Stimulated activated CD8-positive, alpha-beta memory T cell treated with anti-CD3 and anti-CD28 coated beads, Interleukin-7, amount 100 ng/mL, for 48 hours (primary cell): ENCODE data around the gene MEGF11.

Experiments used
- DNase-seq, 2 donors: peaks; one replicate each; pipeline ENCODE4 v3.0.0-alpha.2; 2020; ENCODE audit warnings: low read depth in 1 of 2; ENCODE audit errors: extremely low read depth in 1 of 2

The MEGF11 gene

DNA sequence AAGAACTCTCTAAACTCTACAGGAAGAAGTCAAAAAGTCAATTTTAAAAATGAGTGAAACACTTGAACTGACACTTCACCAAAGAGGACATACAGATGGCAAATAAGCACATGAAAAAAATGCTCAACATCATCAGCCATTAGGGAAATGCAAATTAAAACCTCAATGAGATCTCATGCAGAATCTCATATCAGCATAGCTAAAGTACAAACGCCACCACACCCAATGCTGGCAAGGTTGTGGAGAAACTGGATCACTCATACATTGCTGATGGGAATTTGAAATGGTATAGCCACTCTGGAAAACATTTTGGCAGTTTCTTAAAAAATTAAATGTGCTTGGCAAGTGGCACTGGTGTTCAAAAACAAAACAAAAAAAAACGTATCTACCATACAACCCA, 34.2 kb downstream of the MEGF11 start:
- DNase-seq = no peak

DNA sequence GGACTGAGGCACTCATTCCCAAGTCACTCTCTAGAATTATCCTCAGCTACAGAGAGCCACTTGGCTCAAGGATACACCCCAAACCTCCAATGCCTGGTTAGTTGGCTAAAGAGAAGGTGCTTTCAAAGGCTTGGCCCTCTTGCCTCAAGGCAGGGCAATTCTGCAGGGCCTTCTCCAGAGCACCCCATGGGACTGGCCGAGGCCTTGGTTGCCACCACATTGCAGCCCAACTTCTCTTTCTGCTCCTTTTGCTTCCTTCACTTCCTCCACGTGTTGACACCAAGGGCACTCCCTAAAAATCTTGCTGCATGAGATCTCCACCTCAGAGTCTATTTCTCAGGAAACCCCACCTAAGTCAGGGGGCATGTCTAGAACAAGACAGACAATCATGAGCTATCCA, 36.7 kb downstream of the MEGF11 start:
- DNase-seq = no peak

DNA sequence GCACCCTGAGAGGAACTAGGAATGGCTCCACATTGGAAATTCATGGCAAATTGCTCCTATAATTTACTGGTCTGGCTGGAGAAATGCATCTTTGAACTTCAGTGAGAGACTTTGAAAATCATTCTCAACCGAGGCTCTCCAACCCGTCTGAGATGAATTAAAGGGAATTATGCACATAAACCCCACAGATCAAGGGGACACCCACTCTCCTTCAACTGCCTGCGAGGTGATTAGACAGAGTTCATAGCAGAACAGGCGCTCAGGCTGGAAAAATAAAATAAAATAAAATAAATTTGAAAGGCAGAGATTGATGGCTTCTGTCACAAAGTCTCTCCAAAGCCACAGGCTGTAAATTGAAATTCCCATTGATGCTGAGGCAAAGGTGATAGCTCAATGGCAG, 37.7 kb downstream of the MEGF11 start:
- DNase-seq = no peak

DNA sequence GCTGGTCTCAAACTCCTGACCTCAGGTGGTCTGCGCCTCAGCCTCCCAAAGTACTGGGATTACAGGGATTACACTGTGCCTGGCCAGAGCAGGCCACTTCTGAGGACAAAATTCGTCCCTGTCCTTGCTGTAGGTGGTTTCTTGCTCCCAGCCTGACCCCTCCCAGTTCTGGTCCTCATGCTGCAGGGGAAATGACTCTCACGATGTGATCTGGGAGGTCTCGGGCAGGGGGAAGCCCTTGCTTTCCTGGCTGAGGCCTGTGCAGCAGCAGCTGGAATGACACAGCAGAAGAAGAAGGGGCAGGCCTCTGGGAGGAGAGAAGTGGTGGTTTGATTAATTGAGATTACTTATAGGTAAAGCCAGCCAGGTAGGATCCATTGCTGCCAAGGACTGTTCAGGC, 39.3 kb downstream of the MEGF11 start:
- no peak for DNase-seq

DNA sequence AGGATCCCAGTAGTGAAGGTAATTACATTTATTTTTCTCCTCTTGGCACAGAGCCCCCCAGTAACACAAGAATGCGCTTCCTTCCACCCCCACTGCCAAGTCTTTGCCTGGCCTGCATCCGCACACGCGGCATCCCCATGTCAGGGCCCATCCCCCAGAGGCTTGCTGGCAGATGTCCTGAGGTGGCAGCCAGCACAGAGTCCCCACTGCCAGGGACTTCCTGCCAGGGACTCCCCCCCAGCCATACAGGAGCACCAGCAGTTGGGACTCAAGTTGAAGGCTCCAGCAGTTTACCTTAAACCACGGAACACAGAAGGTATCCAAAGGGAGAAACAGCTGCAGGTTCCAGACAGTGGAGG, 41.0 kb downstream of the MEGF11 start:
- no peak for DNase-seq

DNA sequence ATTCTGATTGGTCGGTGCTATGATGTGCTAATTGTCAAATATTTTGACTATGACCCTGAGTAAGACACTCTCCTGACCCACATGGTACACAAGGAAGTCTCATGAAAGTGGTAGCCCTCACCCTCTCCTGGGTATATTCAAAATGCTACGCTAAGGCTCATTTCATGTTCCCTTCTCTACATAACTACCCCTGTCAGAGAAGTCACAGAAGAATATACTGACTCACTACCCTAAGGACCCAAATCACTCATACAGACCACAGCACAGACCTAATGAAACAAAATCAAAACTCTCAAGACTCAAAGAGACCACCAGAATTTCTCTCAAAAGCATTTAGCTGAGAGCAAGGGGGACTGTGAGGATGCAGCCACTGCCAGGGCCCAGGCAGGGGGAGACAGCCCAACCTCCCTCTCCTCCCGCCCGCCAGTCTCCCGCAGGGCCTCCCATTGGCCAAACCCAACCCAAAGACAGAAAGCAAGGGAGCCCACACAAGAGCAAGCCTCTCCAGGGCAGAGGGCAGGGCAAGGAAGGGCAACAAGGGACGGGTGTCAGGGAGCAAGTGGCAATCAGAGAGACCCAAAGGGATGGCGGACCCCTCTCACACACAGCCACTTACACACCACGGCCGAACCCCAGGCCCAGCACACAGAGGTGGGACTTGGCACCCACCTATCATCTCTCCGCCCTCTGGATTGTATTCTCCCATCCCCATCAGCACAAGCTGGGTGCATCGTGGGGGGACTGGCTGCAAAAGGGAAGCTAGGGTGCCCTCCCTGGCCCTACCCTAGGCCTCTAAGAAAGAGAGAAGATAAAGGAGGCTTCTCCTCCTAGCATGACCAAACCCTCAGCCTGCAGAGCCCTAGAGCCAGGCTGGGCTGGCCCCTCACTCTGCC, 41.6 kb downstream of the MEGF11 start:
- DNase-seq = no peak

DNA sequence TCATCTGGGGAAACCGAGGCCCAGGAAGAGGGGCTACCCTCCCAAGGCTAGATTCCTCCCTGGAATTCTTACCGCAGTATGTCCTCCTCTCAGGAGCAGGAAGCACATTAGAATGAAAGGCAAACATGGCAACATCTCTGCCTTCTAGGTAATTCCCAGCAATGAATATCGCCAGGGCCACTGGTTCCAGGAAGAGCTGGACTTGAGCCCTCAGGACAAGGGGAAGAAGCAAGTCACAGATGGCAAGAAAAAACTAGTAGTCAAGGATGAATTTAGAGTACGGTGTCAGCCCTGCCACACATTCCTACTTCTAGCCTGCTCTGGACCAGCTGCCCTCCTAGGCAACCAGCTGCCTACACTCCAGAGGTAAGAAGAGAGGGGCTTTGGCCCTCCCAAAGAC, 42.9 kb downstream of the MEGF11 start:
- DNase-seq = no peak

DNA sequence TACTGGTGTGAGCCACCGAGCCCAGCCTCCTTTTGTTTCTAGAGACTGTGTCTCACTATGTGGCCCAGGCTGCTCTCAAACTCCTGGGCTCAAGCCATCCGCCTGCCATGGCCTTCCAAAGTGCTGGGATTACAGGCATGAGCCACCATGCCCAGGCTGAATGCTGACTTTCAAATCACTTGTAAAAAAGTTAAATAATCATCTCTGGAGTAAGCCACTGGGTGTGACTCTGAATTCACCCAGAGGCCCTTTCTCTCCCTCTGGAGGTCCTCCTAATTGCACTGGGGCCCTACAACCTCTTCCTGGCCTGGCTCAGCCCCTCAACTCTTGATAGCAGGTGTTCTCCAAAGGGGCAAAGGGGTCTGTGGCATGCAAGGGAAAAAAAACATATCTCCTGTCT, 54.8 kb downstream of the MEGF11 start:
- DNase-seq = no peak

DNA sequence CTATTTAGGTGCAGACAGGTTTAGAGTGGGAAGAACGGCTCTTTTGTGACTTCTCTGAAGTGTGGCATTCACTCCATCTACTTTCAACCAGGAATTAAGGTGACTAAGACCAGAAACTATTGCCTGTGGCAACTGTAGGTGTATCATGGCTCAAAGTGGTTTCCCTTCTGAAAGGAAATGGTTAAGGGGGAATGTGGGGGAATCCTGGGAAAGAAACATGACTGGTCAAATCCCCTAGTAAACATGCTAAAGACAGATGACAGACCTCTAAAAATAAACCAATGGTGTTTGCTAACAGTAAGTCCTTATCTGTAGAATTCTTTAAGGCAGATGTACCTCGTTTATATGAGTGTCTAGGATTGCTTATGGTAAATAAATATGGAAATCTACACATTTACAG, 56.9 kb downstream of the MEGF11 start:
- DNase-seq = no peak

DNA sequence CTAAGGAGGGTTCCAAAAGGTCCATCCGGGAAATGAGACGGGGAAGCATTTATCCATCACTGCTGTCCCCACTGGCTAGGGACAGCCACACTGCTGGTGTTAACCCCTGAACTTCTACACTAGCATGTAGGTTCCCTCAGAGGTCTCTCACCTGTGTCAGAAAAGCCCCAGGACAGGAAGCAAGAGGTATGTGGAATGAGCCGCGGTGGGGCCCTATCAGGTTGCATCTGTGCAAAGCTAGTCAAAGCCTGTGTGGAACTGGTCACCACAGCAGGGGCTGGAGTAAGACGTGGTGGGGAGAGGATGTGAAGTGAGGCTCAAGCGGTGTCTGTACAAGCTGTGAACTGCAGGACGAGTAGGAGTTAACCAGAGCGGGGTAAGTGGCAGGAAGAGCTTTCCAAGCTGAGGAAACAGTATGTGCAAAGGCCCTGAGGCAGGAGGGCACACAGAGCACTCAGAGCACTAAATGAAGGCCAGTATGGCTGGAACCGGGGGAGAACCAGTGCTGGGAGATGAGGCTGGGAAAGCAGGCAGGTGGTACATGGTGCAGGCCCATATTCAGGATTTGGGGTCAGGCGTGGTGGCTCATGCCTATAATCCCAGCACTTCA, 57.8 kb downstream of the MEGF11 start:
- DNase-seq = no peak

DNA sequence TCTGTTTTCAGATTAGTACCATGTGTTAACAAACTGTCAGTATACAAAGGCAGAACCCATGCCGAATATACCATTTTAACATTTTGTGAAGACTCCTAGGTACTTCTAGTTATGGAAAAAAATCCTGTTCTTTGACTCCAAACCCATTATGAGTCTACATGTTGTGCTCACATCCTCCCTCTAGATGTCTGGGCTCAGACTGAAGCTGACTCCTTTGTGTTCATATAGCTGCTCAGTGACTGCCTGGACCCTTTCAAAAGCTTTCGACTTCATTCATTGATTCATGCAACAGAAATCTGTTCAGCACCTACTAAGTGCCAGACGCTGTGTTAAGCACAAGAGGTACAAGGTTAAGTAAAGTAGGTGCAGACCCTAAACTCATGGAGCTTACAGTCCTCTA, 60.5 kb downstream of the MEGF11 start:
- no peak for DNase-seq

DNA sequence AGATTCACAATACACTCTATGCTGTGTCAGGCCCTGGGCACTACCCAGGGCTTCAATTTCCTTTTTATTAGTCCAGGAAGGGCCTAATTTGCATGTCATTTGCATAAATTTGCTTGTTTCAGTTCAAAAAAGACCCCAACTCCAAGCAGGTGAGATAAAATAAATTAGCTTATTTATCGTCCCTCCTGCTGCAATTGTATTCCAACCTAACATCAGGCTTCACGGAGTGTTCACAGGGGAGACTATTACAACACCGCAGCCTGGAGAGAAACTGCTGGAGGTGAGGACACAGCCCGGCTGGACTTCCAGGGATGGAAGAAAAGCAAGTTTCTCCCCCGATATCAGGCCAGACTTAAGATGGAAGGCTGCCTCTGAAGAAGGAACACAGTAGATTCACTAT, 62.8 kb downstream of the MEGF11 start:
- no peak for DNase-seq

DNA sequence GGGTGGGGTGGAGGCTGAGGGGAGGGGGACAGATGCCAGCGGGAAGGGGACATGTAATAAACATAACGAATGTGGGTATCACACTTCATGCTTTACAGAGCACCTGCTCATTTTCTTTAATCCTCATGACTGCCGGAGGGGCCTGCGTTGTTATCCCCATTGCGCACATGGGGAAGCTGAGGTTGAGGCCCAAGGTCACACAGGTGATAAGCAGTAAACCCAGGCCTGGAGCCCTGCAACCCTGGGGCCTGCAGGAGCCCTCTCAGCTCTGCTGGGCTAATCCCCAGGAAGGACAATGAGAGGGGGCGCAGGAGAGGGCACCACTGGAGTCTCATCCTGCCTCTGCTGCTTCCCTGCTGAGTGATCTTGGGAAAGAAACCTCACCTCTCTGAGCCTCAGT, 64.3 kb downstream of the MEGF11 start:
- DNase-seq = no peak

DNA sequence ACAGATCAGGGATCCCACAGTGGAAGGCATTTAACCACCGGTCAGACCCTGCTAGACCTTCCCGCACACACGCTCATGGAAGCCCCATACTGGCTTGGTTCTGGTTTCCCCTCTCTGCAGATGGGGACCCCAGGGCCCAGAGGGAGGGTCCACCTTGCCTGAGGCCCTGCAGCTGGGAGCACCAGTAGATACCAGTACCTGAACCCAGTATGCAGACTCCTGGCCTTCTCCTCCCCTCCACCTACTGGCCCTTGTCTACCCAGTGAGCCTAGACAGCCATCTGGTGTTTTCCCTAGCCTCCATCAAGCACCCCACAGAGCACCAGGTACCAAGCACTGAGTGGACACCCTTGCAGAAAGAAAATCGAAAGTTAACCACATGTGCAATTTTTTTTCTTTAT, 65.1 kb downstream of the MEGF11 start:
- DNase-seq = no peak

DNA sequence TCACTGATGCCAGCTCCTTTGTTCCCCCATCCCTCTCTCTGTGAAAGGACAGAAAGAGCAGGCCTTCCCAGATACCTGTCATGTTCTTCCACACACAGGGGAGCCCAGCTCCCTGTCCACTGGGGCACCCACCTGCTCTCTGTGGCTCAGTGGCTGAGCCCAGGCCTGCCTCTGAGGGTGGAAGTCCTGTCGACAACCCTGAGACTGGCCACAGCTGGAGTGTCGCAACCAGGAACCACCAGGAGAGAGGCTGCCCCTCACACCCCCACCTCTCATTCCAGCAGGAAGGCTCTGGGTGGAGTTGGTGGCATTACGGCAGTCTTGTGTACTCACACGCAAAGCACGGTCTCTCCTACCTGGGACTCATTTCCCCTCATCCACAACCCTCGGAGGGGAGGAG, 66.3 kb downstream of the MEGF11 start:
- DNase-seq = no peak

DNA sequence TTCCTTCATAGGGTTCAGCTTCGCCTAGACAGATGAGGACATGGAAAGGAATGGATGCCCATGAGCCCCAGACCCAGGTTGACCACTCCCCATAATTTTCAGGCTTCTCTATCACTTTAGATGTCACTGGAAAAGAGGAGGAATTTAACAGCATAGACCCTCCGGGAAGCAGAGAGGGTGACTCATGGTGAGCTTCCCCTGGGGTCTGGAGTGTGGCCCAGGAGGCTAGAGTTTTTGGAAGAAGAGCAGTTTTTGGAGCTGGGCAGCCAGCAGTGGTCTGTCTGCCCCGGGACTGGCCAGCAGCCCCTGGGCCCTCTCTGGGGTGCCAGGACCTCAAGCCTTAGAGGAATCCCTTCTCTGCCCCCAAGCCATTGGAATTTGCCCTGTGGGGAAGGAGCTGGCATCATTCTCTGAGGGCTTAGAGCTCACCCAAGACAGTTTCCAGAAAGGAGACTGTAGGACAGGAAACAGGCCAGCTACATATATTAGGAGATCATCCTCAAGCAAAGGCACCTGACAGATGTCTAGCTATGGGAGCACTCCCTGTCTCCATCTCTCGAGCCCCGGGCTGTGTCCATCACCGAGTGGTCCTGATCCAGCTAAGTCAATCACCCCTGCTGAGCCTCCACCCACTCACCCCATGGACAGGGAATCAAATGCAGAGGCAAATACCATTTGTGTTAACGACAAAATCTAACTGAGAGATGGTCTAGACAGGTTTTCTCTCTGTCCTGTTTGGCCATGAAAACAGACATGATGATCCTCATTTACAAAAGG, 67.3 kb downstream of the MEGF11 start:
- no peak for DNase-seq

DNA sequence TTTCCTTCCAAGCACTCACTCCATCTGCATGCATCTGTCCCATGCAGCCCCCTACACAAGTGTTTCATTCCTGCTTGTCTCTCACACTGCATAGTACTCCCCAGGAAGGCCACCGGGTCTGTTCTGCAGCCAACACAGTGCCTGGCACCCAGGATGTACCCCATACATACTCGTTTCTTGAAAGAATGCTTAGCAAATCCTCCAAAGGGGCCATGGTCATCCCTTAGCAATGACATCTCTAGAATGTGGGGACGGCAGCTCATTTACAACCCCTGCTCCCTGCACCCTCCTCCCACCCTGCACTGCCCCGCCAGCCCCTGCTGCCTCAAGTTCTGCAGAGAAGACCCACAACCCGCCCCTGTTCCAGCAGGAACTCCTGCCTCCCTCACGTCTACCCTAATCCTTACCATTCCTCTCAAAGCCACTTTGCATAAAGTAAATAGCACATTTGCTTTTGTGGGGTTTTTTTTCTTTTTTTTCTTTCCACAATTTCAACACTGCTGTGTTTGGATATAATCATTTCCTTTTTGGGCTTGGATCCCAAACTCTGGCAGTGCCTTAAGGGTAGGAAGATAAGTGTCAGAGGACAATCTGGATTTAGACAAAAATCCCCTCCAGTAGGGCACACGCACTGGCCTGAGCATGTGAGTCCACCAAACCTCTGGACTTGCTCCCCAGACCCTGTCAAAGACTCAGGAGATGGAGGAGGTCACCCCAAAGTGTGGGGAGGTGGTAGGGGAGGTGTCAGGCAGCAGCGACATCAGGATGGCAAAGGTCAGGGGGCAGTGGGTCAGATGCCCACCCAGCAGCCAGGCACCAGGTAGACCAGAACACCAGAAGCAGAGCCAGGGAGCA, 68.4 kb downstream of the MEGF11 start:
- no peak for DNase-seq

DNA sequence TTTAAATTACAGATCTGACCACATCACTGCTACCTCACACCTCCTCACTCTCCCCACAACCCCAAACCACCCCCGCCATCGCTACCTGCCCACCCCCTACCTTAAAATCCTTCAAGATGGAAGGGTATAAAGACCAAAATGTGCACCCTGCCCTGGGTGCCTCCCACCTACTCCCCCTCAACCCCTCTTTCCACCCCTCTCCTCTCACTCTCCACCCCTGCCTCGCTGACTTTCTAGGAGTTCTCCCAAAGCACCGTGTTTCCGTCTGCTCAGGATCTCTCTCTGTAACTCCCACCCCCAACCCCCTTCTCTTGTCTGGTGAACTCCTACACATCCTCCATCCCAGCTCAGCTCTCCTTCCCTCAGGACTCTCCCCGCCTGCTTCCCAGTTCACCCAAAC, 69.1 kb downstream of the MEGF11 start:
- DNase-seq = no peak

DNA sequence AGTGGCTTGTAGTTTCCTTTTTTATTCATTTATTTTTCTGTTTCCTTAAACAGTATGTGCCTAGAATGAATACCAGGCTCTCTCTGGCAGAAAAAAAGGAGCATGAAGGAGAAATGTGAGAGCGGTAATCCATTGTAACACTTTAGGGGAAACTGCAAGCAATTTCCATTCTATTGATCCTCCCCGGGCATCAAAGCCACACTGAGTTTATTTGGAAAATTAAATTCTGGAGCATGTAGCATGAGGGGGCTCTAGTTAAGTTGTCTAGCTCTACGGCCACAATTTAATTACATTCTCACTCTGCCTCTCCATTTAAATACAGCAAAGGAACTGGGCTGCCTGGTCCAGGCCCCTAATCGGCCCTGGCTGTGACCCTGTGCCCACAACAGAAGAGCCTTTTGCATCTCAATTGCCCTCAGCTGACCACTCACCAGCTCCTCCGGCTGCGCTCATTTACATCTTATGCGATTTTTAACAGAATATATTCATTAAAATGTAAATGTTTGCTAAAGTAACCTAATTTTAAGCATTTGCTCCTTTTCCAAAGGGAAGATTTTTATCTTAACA, 72.9 kb downstream of the MEGF11 start:
- no peak for DNase-seq

DNA sequence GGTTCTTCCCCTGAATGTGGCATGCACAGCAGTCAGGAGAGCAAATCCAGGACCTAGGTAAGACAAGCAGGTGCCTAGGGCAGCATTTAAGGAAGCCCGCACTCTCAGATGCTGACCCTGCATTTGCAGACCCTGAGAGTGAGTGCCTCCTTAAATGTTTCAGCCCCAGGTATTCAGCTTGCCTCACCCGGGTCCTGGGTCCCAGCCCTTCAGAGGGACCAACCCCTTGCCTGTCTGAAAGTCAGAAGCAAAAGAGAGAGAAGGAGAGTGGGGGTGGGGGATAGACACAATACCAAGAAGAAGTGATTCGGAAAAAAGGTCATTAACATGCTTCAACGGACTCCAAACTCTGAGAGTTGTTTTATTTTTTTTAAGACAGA, 75.0 kb downstream of the MEGF11 start:
- no peak for DNase-seq
